ENCODE data around the gene TMOD2.

Gene TMOD2

GRCh38 chr15:51829376-51830275 is 78.2 kb downstream of the TMOD2 start, which contains the start of gene TMOD3:
Gene TMOD3, plus strand, starts transcription at chr15:51829653. Its CDS starts 33,232 bp downstream, at chr15:51862885.
- Histone ChIP-seq H3F3A (ENCODE audit: low read depth) (no peaks in the 10 kb centered on the region), H3K4me1 (ENCODE audit: insufficient read depth, low read length, poor library complexity, severe bottlenecking) (peaks cover 36% of the 10 kb centered on the region), H4K20me1 (ENCODE audit: insufficient read depth, low read length, poor library complexity, severe bottlenecking) (peaks cover 38% of the 10 kb centered on the region), H3K27me3 (ENCODE audit: insufficient read depth, low read length, poor library complexity, severe bottlenecking) (no peaks in the 10 kb centered on the region), H3K4me2 (ENCODE audit: low read depth, low read length, poor library complexity, severe bottlenecking) (peak within 1 kb of the TSS; percentile 88), H3K9ac (ENCODE audit: low read depth, low read length, poor library complexity, severe bottlenecking) (peak within 1 kb of the TSS; percentile 71), H3K9me3 (ENCODE audit: insufficient read depth, low read depth, low read length) (no peaks in the 10 kb centered on the region), H3K4me3 (ENCODE audit: low read length, poor library complexity, severe bottlenecking) (peak within 1 kb of the TSS; percentile 81), H2AFZ (ENCODE audit: low read length) (peak within 1 kb of the TSS; percentile 88), H3K9me2 (replicated peaks; ENCODE audit: low read depth, low read length) (no peaks in the 10 kb centered on the region), H3K79me2 (ENCODE audit: insufficient read depth, low read length) (peaks cover 49% of the 10 kb centered on the region), H3K36me3 (ENCODE audit: insufficient read depth, low read length) (no peaks in the 10 kb centered on the region)
- no peak for TF ChIP-seq CTCF (conservative IDR thresholded peaks at IDR 0.05; ENCODE audit: low read length)
- no peak for TF ChIP-seq EZH2phosphoT487 (IDR thresholded peaks at IDR 0.05; ENCODE audit: borderline replicate concordance)

- Histone ChIP-seq H3K4me3 (ENCODE audit: low read length, poor library complexity, severe bottlenecking) (peak overlapping the region; percentile 81), H4K20me1 (ENCODE audit: insufficient read depth, low read length, poor library complexity, severe bottlenecking) (peaks cover 41% of the 10 kb centered on the region), H3K4me1 (ENCODE audit: insufficient read depth, low read length, poor library complexity, severe bottlenecking) (peaks cover 38% of the 10 kb centered on the region), H3K9me3 (ENCODE audit: insufficient read depth, low read depth, low read length) (no peaks in the 10 kb centered on the region), H2AFZ (ENCODE audit: low read length) (peak overlapping the region; percentile 88), H3K9me2 (replicated peaks; ENCODE audit: low read depth, low read length) (no peaks in the 10 kb centered on the region), H3K9ac (ENCODE audit: low read depth, low read length, poor library complexity, severe bottlenecking) (peak overlapping the region; percentile 71), H3F3A (ENCODE audit: low read depth) (no peaks in the 10 kb centered on the region), H3K27me3 (ENCODE audit: insufficient read depth, low read length, poor library complexity, severe bottlenecking) (no peaks in the 10 kb centered on the region), H3K79me2 (ENCODE audit: insufficient read depth, low read length) (peaks cover 56% of the 10 kb centered on the region), H3K4me2 (ENCODE audit: low read depth, low read length, poor library complexity, severe bottlenecking) (peak overlapping the region; percentile 88), H3K36me3 (ENCODE audit: insufficient read depth, low read length) (no peaks in the 10 kb centered on the region)
- TF ChIP-seq CTCF (conservative IDR thresholded peaks at IDR 0.05; ENCODE audit: low read length): no peak
- no peak for TF ChIP-seq EZH2phosphoT487 (IDR thresholded peaks at IDR 0.05; ENCODE audit: borderline replicate concordance)
Measured at GRCh38 chr15:51830276-51830806, 78.9 kb downstream of the TMOD2 start.

GRCh38 chr15:51833772-51834171 is 82.4 kb downstream of the TMOD2 start:
- H3K4me2 ChIP-seq (ENCODE audit: low read depth, low read length, poor library complexity, severe bottlenecking): peak overlapping the region; percentile 74
- H4K20me1 ChIP-seq (ENCODE audit: insufficient read depth, low read length, poor library complexity, severe bottlenecking): peaks cover 59% of the 10 kb centered on the region
- H3K4me1 ChIP-seq (ENCODE audit: insufficient read depth, low read length, poor library complexity, severe bottlenecking): peaks cover 56% of the 10 kb centered on the region
- H3K4me3 ChIP-seq (ENCODE audit: low read length, poor library complexity, severe bottlenecking): peak overlapping the region; percentile 60
- no peak overlapping the region for H2AFZ ChIP-seq (ENCODE audit: low read length)
- H3K9me2 ChIP-seq (replicated peaks; ENCODE audit: low read depth, low read length): no peaks in the 10 kb centered on the region
- no peaks in the 10 kb centered on the region for H3K36me3 ChIP-seq (ENCODE audit: insufficient read depth, low read length)
- TF ChIP-seq CTCF (conservative IDR thresholded peaks at IDR 0.05; ENCODE audit: low read length) (no peak), EZH2phosphoT487 (IDR thresholded peaks at IDR 0.05; ENCODE audit: borderline replicate concordance) (no peak)
- H3F3A ChIP-seq (ENCODE audit: low read depth): no peaks in the 10 kb centered on the region
- peaks cover 89% of the 10 kb centered on the region for H3K79me2 ChIP-seq (ENCODE audit: insufficient read depth, low read length)
- no peaks in the 10 kb centered on the region for H3K9me3 ChIP-seq (ENCODE audit: insufficient read depth, low read depth, low read length)
- H3K9ac ChIP-seq (ENCODE audit: low read depth, low read length, poor library complexity, severe bottlenecking): no peak overlapping the region
- no peaks in the 10 kb centered on the region for H3K27me3 ChIP-seq (ENCODE audit: insufficient read depth, low read length, poor library complexity, severe bottlenecking)

Data from Loucy (cell line).